ENCODE results near the gene ZNF777.

- TF ChIP-seq EZH2 (IDR thresholded peaks at IDR 0.05; ENCODE audit: insufficient read depth, poor library complexity, severe bottlenecking) = no peak
- TF ChIP-seq EZH2phosphoT487 (IDR thresholded peaks at IDR 0.05; ENCODE audit: insufficient read depth, low read depth) = no peak
These were observed 18.7 kb upstream of the ZNF777 start for GRCh38 chr7:149479568-149479967.

All from GM23248 (cell line).